GM12878 (cell line): ENCODE measurements around the gene CFAP53.

Experiments used
- BCL11A ChIP-seq: IDR thresholded peaks from 2 replicates; pipeline ENCODE4 v1.6.1; 2011; ENCODE audit warnings: low read depth, low read length
- CREB1 ChIP-seq: IDR thresholded peaks from 2 replicates; pipeline ENCODE4 v1.6.1; 2012; ENCODE audit warnings: low read depth, mild to moderate bottlenecking, inconsistent platforms
- E4F1 ChIP-seq: fragments of 450-650 bp; IDR thresholded peaks from 2 replicates; pipeline ENCODE4 v1.6.1; 2018; ENCODE audit warnings: borderline replicate concordance, mild to moderate bottlenecking; ENCODE audit not compliant: partially characterized antibody
- STAT1 ChIP-seq: fragments of 450-650 bp; conservative IDR thresholded peaks from 2 replicates; pipeline ENCODE4 v1.6.1; 2014; ENCODE audit warnings: antibody characterized with exemption, mild to moderate bottlenecking
- ZNF384 ChIP-seq: IDR thresholded peaks from 2 replicates; pipeline ENCODE4 v1.6.1; 2012; ENCODE audit warnings: low read depth, mild to moderate bottlenecking, low read length, improper control_type of control experiment, borderline replicate concordance
- TF ChIP-seq, protein P1 (sequence below), 3 experiments: IDR thresholded peaks in 2 of 3; conservative IDR thresholded peaks in 1 of 3; 2 replicates each; pipeline ENCODE4 v1.5.1; 2011; ENCODE audit warnings: low read depth in 3 of 3, low read length in 3 of 3, mild to moderate bottlenecking in 3 of 3, control low read depth in 2 of 3, moderate library complexity in 2 of 3, inconsistent platforms in 1 of 3, mixed read lengths in 1 of 3; ENCODE audit not compliant: control insufficient read depth in 2 of 3, insufficient read depth in 1 of 3; ENCODE audit errors: extremely low read depth in 1 of 3

GRCh38 chr18:50182511-50182910 is 83.8 kb downstream of the CFAP53 start:
- no peak for TF ChIP-seq CREB1
- TF ChIP-seq, protein P1, sequence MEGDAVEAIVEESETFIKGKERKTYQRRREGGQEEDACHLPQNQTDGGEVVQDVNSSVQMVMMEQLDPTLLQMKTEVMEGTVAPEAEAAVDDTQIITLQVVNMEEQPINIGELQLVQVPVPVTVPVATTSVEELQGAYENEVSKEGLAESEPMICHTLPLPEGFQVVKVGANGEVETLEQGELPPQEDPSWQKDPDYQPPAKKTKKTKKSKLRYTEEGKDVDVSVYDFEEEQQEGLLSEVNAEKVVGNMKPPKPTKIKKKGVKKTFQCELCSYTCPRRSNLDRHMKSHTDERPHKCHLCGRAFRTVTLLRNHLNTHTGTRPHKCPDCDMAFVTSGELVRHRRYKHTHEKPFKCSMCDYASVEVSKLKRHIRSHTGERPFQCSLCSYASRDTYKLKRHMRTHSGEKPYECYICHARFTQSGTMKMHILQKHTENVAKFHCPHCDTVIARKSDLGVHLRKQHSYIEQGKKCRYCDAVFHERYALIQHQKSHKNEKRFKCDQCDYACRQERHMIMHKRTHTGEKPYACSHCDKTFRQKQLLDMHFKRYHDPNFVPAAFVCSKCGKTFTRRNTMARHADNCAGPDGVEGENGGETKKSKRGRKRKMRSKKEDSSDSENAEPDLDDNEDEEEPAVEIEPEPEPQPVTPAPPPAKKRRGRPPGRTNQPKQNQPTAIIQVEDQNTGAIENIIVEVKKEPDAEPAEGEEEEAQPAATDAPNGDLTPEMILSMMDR (IDR thresholded peaks at IDR 0.05 in 2 of 3, conservative IDR thresholded peaks at IDR 0.05 in 1 of 3; ENCODE audit: control insufficient read depth in 2 of 3, extremely low read depth in 1 of 3, insufficient read depth in 1 of 3, low read depth in 3 of 3, low read length in 3 of 3): no peak
- TF ChIP-seq STAT1: no peak
- TF ChIP-seq E4F1: no peak
- no peak for TF ChIP-seq BCL11A
- no peak for TF ChIP-seq ZNF384
